Smooth muscle cell (in vitro differentiated cells): Measurements from ENCODE around the gene NPIPB12. TPM values are rescaled to one million over a fixed set of nuclear protein-coding genes. Genes with fewer than 3 reads are reported as not detected.
"Not testable (repeated sequence)": the region's sequence is repeated elsewhere in the genome, so short reads cannot be mapped to it uniquely, and the experiment has no call there.

Experiments
- DNase-seq: peaks from one replicate; lab custom pipeline; 2025; ENCODE audit not compliant: unreplicated experiment; lab: John Stamatoyannopoulos, UW
- H2AFZ ChIP-seq: fragments of 200-600 bp; sonication (generic); 2 replicates; pipeline ENCODE4 v1.6.0; 2016; ENCODE audit warnings: antibody characterized with exemption, low read depth, mild to moderate bottlenecking
- H3F3A ChIP-seq: fragments of 200-600 bp; sonication (generic); 2 replicates; pipeline ENCODE4 v1.6.0; 2017; ENCODE audit warnings: antibody characterized with exemption, low read depth
- H3K27ac ChIP-seq: fragments of 200-600 bp; sonication (generic); 2 replicates; pipeline ENCODE4 v1.5.1; 2016; ENCODE audit warnings: low read depth, mild to moderate bottlenecking
- H3K27me3 ChIP-seq: fragments of 200-600 bp; sonication (generic); 2 replicates; pipeline ENCODE4 v1.6.1; 2016; ENCODE audit warnings: low read depth, mild to moderate bottlenecking
- H3K36me3 ChIP-seq: fragments of 200-600 bp; sonication (generic); 2 replicates; pipeline ENCODE4 v1.5.1; 2016; ENCODE audit warnings: low read depth
- H3K4me1 ChIP-seq: fragments of 200-600 bp; sonication (generic); 2 replicates; pipeline ENCODE4 v1.5.1; 2016; ENCODE audit warnings: low read depth
- H3K4me2 ChIP-seq: fragments of 200-600 bp; sonication (generic); 2 replicates; pipeline ENCODE4 v1.6.0; 2016; ENCODE audit warnings: mild to moderate bottlenecking
- H3K4me3 ChIP-seq: fragments of 200-600 bp; sonication (generic); 2 replicates; pipeline ENCODE4 v1.5.1; 2016; ENCODE audit warnings: mild to moderate bottlenecking
- H3K79me2 ChIP-seq: fragments of 200-600 bp; sonication (generic); 2 replicates; pipeline ENCODE4 v1.6.0; 2016; ENCODE audit warnings: low read depth, mild to moderate bottlenecking
- H3K9ac ChIP-seq: fragments of 200-600 bp; sonication (generic); 2 replicates; pipeline ENCODE4 v1.6.0; 2016; ENCODE audit warnings: low read depth
- H3K9me3 ChIP-seq: fragments of 200-600 bp; sonication (generic); replicated peaks from 2 replicates; pipeline ENCODE4 v1.5.1; 2016; ENCODE audit warnings: low read depth
- H4K20me1 ChIP-seq: fragments of 200-600 bp; sonication (generic); 2 replicates; pipeline ENCODE4 v1.6.0; 2016; ENCODE audit warnings: low read depth
- WGBS: methylation state at CpG from one replicate; pipeline ENCODE4 v1.1.7; 2016; ENCODE audit warnings: low lambda C conversion rate; 5-methylcytosine and 5-hydroxymethylcytosine counted together
- polyA plus RNA-seq: library from polyadenylated mRNA; unstranded; fragments of >200 nt; fragmentation: Nextera tagmentation; extraction: Ambion mirVana; gene quantifications from 2 replicates; pipeline ENCODE4 v1.2.1, GENCODE V29; 2016
- total RNA-seq: library from RNA; depleted of rRNA; stranded (reverse); fragments of >200 nt; gene quantifications from 2 replicates; pipeline ENCODE4 v1.2.3, GENCODE V29; 2014

Gene NPIPB12
- 24.1 and 27.0 TPM in 2 replicates for total RNA-seq
- polyA plus RNA-seq: 13.7 and 33.5 TPM in 2 replicates

DNA sequence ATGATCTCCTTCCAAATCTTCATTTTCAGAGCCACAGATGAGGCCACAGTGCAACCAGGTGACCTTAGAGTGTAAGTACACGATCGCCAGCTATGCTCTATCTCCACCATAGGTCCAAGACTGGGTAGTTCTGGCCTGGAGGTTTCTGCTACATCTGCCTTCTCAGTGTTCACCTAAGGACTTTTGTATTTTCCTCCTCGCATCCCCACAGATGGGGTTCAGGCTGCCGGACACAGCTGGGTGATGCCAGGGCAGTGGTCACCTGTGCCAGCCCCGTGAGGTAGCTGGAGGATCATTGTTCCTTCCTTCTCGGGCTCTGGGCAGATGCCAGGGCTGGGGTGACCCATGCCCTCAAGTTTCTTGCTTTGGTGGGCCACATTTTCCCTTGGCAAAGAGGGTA lies at the start of gene NPIPB12:
Gene NPIPB12 (minus strand): TSS at position 101 of the 400 bp plus-strand sequence.
- H3K27ac ChIP-seq, H3K27me3 ChIP-seq, H3K36me3 ChIP-seq, DNase-seq, H4K20me1 ChIP-seq, H3K4me3 ChIP-seq, H3F3A ChIP-seq, H2AFZ ChIP-seq, H3K9me3 ChIP-seq, H3K4me1 ChIP-seq, H3K9ac ChIP-seq, H3K4me2 ChIP-seq, H3K79me2 ChIP-seq: not testable (repeated sequence)
- WGBS: no CpG with 5 or more reads among the region's 6 CpGs

DNA sequence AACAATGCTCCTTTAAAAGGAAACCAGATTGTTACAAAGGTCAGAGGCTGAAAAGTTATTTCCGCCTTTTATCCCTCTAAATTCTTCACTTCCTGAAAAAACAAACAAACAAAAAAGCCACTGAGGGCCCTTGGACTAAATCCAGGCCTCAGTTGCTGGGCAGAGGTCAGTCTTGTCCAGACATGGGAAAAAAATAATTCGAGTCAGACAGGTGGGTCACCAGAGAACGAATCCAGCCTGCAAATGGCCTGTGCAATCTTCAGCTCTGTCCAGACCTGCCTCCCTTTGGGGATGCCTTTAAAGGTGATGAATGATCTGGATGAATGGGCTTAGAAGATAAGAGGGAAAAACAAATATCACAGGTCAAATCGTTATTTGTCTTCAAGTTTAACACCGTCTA lies 15.3 kb upstream of the NPIPB12 start:
- H3K36me3 ChIP-seq, H3K79me2 ChIP-seq, H3F3A ChIP-seq, H3K27ac ChIP-seq, H3K4me2 ChIP-seq, DNase-seq, H3K4me3 ChIP-seq, H3K9me3 ChIP-seq, H2AFZ ChIP-seq, H3K9ac ChIP-seq, H3K27me3 ChIP-seq, H3K4me1 ChIP-seq, H4K20me1 ChIP-seq: not testable (repeated sequence)
- 88% methylated on average over 2 of the region's 5 CpGs for WGBS

DNA sequence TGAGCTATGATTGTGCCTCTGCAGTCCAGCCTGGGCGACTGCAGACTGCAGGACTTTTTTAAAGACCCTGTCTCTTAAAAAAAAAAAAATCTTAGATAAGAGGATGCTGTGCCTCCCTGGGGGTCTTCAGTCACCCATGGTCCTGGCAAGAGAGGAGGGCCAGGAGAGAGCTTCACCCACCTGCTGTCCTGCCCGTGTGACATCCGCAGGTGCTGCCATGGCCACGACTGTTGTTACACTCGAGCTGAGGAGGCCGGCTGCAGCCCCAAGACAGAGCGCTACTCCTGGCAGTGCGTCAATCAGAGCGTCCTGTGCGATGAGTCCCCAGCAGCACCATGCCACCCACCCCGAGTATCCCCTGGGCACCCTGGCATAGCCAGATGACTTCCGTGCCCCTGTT lies 23.9 kb downstream of the NPIPB12 start:
- not testable (repeated sequence) for DNase-seq, H3K27ac ChIP-seq, H3K79me2 ChIP-seq, H3F3A ChIP-seq, H3K4me3 ChIP-seq, H3K27me3 ChIP-seq, H3K9ac ChIP-seq, H3K9me3 ChIP-seq, H3K4me2 ChIP-seq, H3K36me3 ChIP-seq, H4K20me1 ChIP-seq, H3K4me1 ChIP-seq, H2AFZ ChIP-seq
- WGBS: 93% methylated on average over 5 of the region's 12 CpGs

DNA sequence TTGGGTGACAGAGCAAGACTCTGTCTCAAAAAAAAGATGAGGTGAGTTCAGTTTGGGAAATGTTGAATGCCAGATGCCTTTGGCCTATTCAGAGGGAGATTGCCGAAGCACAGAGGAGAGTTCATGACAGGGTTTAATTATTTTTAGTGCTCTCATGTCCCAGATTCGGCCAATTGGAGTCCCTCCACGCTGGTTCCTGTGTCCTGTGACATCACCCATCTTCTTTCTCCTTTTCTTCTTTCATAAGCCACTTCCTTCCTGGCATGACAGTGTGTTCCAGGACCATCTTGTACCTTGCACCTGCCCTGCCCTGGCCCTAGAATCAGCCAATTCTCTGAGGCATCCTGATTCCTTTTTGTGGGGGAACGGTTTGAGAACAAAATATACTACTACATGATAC lies 34.1 kb downstream of the NPIPB12 start:
- no CpG with 5 or more reads among the region's 4 CpGs for WGBS
- not testable (repeated sequence) for H3K79me2 ChIP-seq, H3K4me1 ChIP-seq, DNase-seq, H3K9ac ChIP-seq, H3K4me3 ChIP-seq, H2AFZ ChIP-seq, H3K9me3 ChIP-seq, H3K4me2 ChIP-seq, H3F3A ChIP-seq, H3K27ac ChIP-seq, H3K27me3 ChIP-seq, H3K36me3 ChIP-seq, H4K20me1 ChIP-seq

DNA sequence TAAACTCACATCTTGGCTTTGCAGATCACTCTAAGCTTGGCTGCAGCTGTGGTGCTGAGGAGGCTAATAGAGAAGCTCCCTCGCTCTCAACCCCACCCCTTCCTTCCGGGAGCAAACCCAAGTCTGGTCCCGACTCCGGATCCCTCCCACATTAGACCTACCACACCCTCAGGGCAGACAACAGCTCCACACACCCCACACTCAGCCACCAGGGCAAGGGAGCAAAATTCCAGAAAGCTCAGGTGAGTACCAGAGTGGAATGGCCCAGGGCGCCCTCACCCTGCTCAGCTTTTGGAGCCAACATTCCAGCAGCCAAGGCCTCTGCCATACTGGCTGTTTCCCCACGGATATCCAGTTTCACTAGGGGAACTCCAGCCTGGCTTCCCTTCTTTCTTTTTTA lies 36.5 kb downstream of the NPIPB12 start:
- H3K4me2 ChIP-seq, H4K20me1 ChIP-seq, H3K4me3 ChIP-seq, H3K27me3 ChIP-seq, H3F3A ChIP-seq, DNase-seq, H3K79me2 ChIP-seq, H3K36me3 ChIP-seq, H3K9me3 ChIP-seq, H3K4me1 ChIP-seq, H3K27ac ChIP-seq, H2AFZ ChIP-seq, H3K9ac ChIP-seq: not testable (repeated sequence)
- 75% methylated on average over 6 of the region's 6 CpGs for WGBS

DNA sequence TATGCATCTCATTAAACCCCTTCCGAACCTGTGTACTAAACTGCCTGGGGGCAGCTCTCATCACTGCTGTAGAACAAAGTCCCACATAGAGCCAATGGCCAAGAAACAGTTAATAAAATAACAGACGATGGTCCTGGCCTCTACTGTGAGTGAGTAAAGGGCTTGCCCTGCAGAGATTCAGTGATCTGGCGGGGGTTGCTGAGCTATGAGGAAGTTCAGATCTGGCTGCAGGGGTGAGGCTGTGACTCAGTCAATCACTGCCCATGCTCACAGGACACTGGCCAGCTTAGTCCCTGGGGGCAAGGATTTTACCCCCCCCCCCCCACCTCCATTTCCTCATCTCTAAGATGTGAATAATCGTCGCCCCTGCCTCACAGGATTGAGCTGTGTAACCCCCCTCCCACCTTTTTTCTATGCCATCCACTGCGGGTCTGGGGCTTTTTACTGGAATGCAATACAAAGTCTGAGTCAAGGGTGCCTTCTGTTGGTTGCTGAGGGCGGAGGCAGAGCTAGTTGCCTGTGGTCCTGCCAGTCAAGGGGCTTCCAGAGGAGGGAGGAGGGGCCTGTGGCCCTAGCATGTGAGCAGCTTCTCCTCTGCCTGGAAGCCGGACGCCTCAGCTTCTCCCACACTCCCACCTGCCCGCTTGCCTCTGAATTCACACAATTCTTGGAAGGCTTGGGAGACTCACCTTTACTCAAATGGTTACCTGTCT lies 38.4 kb downstream of the NPIPB12 start:
- H3K79me2 ChIP-seq, H3F3A ChIP-seq, DNase-seq, H4K20me1 ChIP-seq, H3K4me2 ChIP-seq, H3K36me3 ChIP-seq, H3K9ac ChIP-seq, H3K27ac ChIP-seq, H2AFZ ChIP-seq, H3K4me3 ChIP-seq, H3K27me3 ChIP-seq, H3K9me3 ChIP-seq, H3K4me1 ChIP-seq: not testable (repeated sequence)
- WGBS: no CpG with 5 or more reads among the region's 10 CpGs

DNA sequence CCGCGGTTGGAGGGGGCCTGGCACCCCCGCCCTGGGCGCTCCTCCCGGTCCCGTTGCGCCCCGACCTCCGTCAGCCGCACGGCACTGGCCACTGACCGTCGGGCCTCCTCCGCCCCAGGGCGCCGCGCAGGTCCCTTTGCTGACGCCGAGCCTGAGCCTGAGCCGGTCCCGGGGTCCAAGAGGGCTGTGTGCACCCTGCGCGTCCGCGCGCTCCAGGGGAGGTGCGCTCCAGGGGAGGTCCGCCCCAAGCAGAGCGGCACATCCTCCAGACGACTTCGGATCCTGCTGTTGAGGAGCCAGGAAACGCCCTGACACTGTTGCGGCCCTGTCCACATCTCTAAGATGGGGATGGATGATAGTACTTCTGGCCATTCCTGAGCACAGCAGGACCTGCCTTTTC lies 39.3 kb downstream of the NPIPB12 start:
- H3K79me2 ChIP-seq, H4K20me1 ChIP-seq, H3F3A ChIP-seq, H3K9ac ChIP-seq, DNase-seq, H2AFZ ChIP-seq, H3K36me3 ChIP-seq, H3K9me3 ChIP-seq, H3K27me3 ChIP-seq, H3K4me1 ChIP-seq, H3K4me3 ChIP-seq, H3K4me2 ChIP-seq, H3K27ac ChIP-seq: not testable (repeated sequence)
- no CpG with 5 or more reads among the region's 33 CpGs for WGBS

DNA sequence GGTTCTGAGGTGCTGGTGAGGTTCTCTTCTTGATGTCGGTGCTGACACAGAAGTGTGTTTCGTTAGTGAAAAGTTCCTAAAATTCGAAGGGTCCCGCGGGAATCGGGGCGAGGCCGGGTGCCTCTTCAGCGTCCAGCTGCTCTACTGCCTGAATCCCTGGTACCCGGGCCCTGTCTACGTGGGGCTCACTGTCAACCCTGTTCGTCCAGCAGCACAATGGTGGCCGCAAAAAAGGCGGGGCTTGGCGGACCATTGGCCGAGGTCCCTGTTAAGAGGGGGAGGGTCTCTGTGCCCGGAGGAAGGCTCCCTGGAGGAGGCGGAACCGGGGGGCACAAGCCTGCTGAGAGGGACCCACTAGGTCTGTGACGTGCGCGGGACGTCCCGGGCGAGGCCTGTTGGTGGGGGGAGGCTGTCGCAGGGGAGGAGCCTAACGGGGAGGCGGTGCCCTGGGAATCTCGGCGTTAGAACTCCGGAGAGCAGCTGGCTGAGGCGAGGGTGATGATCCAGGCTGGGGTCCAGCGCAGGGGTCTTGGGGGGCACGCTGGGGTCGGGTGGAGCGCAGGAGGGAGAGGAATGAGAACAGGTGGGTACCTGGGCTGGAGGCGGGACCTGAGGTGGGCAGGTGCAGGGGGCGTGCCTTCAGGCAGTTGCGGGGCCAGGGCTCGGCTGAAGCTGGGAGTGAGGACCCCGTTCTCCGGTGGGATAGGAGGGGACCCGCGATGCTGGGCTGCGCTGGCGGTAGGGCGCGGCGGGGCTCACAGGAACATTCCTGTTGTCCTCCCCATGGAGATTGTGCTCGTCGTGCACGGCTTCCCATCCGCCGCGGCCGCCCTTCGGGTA lies 40.0 kb downstream of the NPIPB12 start:
- H3K27me3 ChIP-seq, H3K9me3 ChIP-seq, H3K4me3 ChIP-seq, H3K4me1 ChIP-seq, H3K4me2 ChIP-seq, H3K79me2 ChIP-seq, H2AFZ ChIP-seq, H3K36me3 ChIP-seq, H3K27ac ChIP-seq, DNase-seq, H3F3A ChIP-seq, H3K9ac ChIP-seq, H4K20me1 ChIP-seq: not testable (repeated sequence)
- no CpG with 5 or more reads among the region's 57 CpGs for WGBS
